Activated CD4-positive, alpha-beta T cell treated with anti-CD3 and anti-CD28 coated beads for 24 hours (primary cell): ENCODE results near the gene CA10.

ENCODE experiments used
- DNase-seq, 2 donors: peaks; one replicate each; pipeline ENCODE4 v3.0.0-alpha.2; 2020; ENCODE audit warnings: low read depth in 2 of 2

CA10 gene

DNA sequence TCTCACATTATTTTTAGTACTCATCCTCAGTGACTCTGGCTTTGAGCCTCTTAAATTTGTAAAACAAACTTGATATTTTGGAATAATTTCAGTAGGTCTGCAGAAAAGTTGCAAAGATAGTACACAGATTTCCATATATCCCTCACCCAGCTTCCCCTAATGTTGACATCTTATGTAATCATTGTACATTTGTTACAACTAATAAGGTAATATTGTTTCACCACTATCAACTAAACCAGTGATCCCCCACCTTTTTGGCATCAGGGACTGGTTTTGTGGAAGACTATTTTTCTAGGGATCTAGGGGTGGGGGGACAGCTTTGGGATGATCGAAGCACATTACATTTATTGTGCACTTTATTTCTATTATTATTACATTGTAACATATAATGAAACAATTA, 391.2 kb downstream of the CA10 start:
- no peak for DNase-seq

DNA sequence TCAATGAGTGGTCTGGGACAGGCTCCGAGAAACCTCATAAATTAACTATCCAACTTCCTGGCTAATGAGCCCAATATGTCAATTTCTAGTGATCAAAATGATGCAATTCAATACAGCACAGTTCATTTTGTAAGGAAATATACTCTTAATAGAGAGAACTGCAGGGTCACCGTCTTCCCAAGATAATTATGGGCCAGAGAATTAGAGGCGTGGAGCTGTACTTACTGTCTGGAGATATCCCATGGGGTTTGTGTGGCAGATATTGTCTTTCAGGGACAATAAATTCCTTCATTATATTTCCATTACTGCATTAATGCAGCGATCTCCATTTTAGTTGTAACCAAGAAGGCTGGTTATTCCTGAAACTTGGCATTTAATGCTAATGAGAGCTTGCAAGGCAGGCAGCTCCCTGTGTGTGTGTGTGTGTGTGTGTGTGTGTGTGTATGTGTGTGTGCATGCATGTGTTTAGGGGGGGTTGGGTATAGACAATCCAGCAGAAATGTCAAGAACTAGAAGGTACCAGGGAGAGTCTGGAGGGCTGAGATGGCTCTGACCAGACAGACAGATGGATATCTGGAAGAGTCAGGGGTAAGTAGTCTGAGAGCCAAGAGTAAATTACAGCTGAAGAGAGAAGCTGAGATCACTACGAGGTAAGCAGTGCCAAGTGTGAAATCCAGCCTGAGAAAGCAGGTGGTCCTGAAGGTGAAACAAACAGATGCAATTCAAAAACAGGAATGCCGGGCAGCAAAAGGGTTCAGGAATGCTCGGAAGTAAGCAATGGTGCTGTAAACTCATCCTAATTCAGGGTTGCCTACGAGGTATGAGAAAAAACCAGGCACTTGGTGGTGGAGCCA, 393.0 kb downstream of the CA10 start:
- no peak for DNase-seq

DNA sequence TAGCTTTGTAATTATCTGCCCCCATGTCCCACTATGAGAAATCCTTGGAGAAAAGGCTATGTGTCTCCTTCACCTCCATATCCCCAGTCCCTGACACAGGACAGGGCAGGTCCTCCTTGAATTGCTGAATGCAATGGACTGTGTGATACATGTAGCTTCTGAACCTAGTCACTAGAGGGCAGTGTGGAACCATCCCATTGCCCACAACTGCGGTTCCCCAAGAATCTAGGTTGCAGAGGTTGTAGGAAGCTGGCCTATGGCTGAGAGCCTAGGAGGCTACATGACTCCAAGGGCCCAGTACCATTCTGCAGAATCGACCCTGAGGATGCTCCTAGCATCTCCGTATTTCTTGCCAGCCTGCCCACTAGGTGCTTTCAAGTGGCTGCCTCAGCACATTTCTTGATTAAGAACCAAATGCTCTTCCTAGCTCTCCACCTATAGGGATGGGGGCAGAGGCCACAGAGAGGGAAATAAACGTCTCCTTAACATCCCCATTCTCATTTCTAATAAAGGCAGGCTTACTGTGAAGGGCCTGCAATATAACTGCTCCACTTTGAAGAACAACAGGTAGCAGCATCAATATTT, 394.0 kb downstream of the CA10 start:
- peak; percentile 13 to 16 for DNase-seq

DNA sequence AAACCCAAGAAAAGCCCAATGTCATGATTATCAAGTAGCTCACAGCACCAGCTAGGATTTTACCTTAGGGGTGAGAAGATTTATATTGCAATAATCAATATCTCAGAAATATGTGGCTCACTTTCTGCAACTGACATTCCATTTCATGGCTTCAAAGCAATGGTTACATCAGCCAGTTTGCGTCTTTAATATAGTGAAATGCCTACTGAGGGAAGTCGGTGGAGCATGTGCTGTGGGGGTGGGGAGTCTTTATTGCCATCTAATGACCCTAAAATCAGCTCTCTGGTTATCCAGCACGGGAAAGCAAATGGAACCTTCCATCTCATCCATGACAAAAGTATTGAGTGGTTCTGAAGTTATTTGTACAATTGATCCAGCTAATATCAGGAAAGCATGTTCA, 395.5 kb downstream of the CA10 start:
- DNase-seq, result no peak

DNA sequence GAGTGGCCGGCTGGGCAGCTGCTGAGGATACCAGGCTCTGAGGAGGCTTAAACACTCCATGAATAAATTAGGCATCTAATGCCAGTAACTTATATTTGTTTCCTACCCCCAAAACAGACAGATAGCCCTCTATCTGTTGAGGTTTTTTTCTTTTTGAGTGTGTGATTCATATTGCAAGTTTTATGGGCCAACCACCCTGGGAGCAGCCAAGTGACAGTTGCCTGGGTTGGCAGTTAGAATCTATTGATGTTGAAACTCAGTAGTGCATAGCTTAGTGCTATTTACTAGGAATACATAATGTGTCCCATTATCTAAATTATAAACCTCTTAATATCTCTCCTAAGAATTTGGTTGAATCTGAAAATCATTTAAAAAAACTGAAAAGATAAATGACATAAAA, 397.4 kb downstream of the CA10 start:
- no peak for DNase-seq

DNA sequence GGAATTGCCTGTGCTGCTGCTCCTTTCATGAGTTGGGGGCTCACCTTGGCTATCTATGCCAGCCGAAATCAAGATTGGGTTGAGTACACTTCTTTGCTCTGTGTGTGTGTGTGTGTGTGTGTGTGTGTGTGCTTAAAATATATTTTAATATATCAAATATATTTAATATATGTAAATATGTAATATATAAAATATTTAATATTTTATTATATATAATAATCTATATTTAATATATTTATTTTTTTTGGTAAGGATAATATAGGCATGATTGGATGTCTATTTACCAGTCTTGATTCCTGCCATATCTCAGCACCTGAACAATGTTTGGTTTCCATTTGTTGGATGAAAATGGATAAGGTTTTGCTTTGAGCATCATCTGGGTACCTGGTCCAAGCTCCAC, 399.3 kb downstream of the CA10 start:
- DNase-seq, result no peak

- no peak for DNase-seq
Observed at GRCh38 chr17:51751072-51751471, 407.4 kb downstream of the CA10 start.

DNA sequence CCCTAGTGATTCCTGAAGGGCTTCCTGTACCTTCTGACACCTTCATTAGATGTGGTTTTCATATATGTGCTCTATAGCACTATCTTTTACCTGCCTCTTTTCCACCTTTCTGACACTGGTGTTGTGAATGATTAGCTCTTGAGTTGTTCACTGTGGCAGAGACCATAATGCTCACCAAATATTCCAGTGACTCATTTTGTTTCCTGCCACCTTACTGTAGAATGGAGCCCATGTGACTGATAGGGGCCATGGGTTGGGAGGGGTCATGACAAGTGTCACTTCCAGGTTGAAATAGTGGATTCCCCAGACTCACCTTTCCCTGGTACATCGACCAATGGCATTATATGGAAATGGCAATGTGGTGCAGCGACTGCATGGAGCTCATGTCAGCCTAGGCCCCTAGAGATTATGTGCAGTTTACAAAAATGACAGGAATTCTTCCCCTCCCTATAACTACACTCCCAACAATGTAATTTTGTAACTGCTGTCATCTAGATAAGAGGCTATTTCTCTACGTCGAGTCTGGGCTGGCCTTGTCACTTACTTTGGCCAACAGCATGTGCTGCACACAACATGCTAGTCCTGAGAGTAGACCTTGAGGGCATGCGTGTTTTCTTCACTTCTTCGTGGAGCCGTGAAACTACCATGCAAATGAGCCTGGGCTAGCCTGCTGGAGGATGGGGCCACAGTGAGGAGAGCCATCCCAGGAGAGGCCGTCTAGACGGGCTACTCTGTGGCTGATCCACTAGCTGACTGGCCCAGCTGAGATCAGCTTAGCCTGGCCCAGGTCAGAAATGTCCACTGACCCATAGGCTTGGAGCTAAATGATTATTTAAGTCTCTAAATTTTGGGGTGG, 409.5 kb downstream of the CA10 start:
- no peak for DNase-seq

DNA sequence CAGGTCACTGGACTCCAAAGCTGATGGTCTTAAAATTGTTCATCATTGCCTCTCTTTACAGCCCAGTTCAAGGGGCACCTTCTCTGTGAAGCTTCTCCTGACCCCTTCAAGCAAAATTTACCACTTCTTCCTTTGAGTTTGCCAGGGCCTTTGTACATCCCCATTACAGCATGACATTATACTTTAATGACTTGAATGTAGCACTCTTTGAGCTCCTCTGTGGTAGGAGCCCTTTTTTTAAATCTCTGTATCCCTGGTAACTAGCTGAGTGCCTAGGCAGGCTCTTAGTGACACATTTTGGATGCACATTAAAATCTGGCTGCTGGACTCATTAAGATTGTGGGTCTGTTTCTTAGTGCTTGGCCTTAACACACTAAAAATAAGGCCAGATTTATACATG, 412.1 kb downstream of the CA10 start:
- no peak for DNase-seq

GRCh38 chr17:51745993-51746392, 412.5 kb downstream of the CA10 start:
- DNase-seq, result no peak

DNA sequence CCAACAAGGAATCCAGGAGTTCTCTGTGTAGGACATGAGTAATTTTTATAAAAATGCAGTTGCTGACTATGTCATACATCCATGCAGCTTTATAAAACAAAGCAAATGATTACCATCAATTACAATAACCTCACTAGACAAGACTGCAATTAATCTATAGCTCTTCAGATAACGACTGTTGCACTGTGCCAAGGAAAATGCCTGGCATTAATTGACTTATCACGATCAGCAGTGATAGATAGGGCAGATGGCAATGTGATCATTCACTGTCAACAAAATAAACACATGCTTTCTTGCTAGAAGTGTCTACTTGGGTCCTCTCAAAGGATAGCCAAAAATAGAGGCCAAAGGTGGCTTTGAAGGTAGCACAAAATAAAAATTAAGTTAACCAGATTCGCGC, 415.0 kb downstream of the CA10 start:
- DNase-seq, result no peak

DNA sequence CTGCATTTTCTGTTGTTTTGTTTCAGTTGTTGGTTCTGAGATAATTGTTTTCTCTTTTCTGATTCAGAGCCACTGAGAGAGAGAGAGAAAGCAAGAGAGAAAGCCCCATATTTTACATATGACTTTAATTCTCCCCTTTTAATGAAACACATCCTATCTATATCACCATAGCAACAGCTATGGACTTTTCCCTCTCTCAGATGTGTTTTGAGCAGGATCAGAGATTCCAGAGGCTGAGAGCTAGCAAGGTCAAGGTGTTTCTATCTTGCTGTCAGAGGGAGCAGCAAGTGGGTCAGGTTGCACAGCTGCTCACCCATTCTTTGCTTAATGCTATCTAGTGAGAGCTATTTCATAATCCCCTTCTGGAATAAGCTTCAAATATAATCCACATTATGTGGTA, 415.9 kb downstream of the CA10 start:
- no peak for DNase-seq

DNA sequence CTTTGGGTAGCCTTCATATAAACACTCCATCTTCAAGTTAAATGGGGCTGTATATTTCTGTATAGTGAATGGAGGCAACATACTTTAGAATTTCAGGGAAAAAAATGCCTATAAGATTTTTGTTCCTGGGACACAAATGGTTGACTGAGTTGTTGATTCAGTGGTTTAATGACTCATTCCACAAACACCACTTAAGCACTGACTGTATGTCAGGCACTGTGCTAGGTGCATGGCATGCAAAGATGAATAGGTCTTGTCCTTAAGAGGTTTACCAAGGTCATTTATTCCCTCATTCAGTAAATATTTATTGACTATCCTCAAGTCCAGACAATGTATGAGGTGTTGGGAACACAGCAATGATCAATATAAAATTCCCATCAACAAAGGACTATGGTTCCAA, 417.1 kb downstream of the CA10 start:
- no peak for DNase-seq

- no peak for DNase-seq
Observed at GRCh38 chr17:51740531-51740930, 418.0 kb downstream of the CA10 start.

DNA sequence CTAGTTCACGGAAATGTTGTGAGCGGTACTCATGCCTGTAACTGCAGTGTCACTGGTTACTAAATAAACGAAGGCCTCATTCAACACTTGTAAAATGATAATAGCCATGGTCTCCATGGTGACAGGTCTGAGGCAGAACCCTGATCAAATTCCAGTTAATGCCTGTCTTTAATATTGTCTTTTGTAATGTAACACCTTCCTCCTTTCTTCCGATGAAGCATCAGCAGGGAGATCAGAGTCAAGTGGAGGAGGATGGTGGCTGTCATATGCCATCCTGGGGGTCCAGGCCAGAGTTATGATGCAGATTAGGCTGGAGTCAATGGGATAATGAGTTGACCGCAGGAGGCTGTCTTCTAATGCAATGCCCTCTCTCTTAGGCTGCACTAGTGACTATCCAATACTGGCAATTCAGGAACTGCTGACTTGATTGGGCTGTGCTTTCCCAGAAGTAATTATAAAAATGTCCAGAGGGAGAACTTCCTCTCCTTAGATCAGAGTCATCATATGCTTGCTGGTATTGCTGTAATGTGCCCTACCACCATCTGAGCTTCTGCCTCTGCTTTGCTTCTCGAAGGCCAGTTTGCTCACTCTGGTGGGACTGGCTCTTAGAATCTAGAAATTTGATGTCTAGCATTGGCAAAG, 419.1 kb downstream of the CA10 start:
- no peak for DNase-seq

- no peak for DNase-seq
Observed at GRCh38 chr17:51736356-51736755, 422.2 kb downstream of the CA10 start.

GRCh38 chr17:51734976-51735375, 423.5 kb downstream of the CA10 start:
- no peak for DNase-seq

- peak in 1 of 2 donors; percentile 3 for DNase-seq
Observed at GRCh38 chr17:51734462-51734861, 424.1 kb downstream of the CA10 start.

- DNase-seq, result no peak
Observed at GRCh38 chr17:51733166-51733565, 425.3 kb downstream of the CA10 start.

GRCh38 chr17:51731941-51732722, 426.4 kb downstream of the CA10 start:
- no peak for DNase-seq

GRCh38 chr17:51730303-51731050, 428.0 kb downstream of the CA10 start:
- DNase-seq, result no peak
